Nephron (organoid): ENCODE data around the gene NES.
A peak's percentile ranks its signal among the peaks of the same experiment; 100 is the strongest.

Experiments
- H3K27ac Mint-ChIP-seq, 3 experiments: 2 replicates each; pipeline ENCODE4 v1.8.0; 2020; ENCODE audit warnings: mixed read lengths in 3 of 3, mild to moderate bottlenecking in 2 of 3, moderate library complexity in 1 of 3
- H3K27me3 Mint-ChIP-seq: 2 replicates; pipeline ENCODE4 v1.8.0; 2021; ENCODE audit warnings: low read depth, mild to moderate bottlenecking, moderate library complexity, mixed read lengths
- H3K36me3 Mint-ChIP-seq: 2 replicates; pipeline ENCODE4 v1.8.0; 2020; ENCODE audit warnings: low read depth, mixed read lengths
- H3K4me1 Mint-ChIP-seq: 2 replicates; pipeline ENCODE4 v1.8.0; 2020; ENCODE audit warnings: mixed read lengths
- H3K4me3 Mint-ChIP-seq, 3 experiments: 2 replicates each; pipeline ENCODE4 v1.8.0; 2020; ENCODE audit warnings: mild to moderate bottlenecking in 3 of 3, mixed read lengths in 3 of 3, moderate library complexity in 2 of 3
- H3K9me3 Mint-ChIP-seq: 2 replicates; pipeline ENCODE4 v1.8.0; 2020; ENCODE audit warnings: mixed read lengths
- CTCF ChIP-seq, 3 experiments: fragments of 200-600 bp; sonication (generic); IDR thresholded peaks; one replicate each; pipeline ENCODE4 v1.5.0; 2021; ENCODE audit warnings: antibody characterized with exemption in 3 of 3; ENCODE audit not compliant: unreplicated experiment in 3 of 3

NES gene

GRCh38 chr1:156668801-156669637, 8.2 kb downstream of the NES start:
- no peak for TF ChIP-seq CTCF (IDR thresholded peaks at IDR 0.05; ENCODE audit: unreplicated experiment in 3 of 3)
- Mint-ChIP-seq H3K4me3 (peak overlapping the region; percentile 6 to 79 (median 73)), H3K36me3 (peaks cover 31% of the 10 kb centered on the region), H3K9me3 (no peaks in the 10 kb centered on the region), H3K27me3 (no peaks in the 10 kb centered on the region), H3K27ac (peak overlapping the region; percentile 93 to 99 (median 99)), H3K4me1 (peaks cover 85% of the 10 kb centered on the region)

- H3K9me3 Mint-ChIP-seq = no peaks in the 10 kb centered on the region
- no peak for TF ChIP-seq CTCF (IDR thresholded peaks at IDR 0.05; ENCODE audit: unreplicated experiment in 3 of 3)
- H3K27me3 Mint-ChIP-seq = peaks cover 5% of the 10 kb centered on the region
Observed at GRCh38 chr1:156667968-156668709, 9.1 kb downstream of the NES start.

GRCh38 chr1:156667610-156667967, 9.6 kb downstream of the NES start:
- peaks cover 5% of the 10 kb centered on the region for H3K27me3 Mint-ChIP-seq
- H3K4me1 Mint-ChIP-seq = peaks cover 85% of the 10 kb centered on the region
- H3K27ac Mint-ChIP-seq = peak overlapping the region; percentile 93 to 99 (median 99)
- H3K4me3 Mint-ChIP-seq = peak overlapping the region in 2 of 3 experiments; percentile 54 to 59
- no peak for TF ChIP-seq CTCF (IDR thresholded peaks at IDR 0.05; ENCODE audit: unreplicated experiment in 3 of 3)
- H3K36me3 Mint-ChIP-seq = peaks cover 17% of the 10 kb centered on the region
- no peaks in the 10 kb centered on the region for H3K9me3 Mint-ChIP-seq

More at GRCh38 chr1:156667968-156668709, 9.1 kb downstream of the NES start:
- Mint-ChIP-seq H3K4me3 (peak overlapping the region in 2 of 3 experiments; percentile 54 to 59), H3K4me1 (peaks cover 85% of the 10 kb centered on the region), H3K27ac (peak overlapping the region; percentile 93 to 99 (median 99)), H3K36me3 (peaks cover 23% of the 10 kb centered on the region)

- peak overlapping the region; percentile 93 to 99 (median 99) for H3K27ac Mint-ChIP-seq
- H3K9me3 Mint-ChIP-seq = no peaks in the 10 kb centered on the region
- H3K36me3 Mint-ChIP-seq = peaks cover 12% of the 10 kb centered on the region
- peaks cover 85% of the 10 kb centered on the region for H3K4me1 Mint-ChIP-seq
- H3K4me3 Mint-ChIP-seq = peak overlapping the region in 2 of 3 experiments; percentile 54 to 59
- no peak for TF ChIP-seq CTCF (IDR thresholded peaks at IDR 0.05; ENCODE audit: unreplicated experiment in 3 of 3)
- peaks cover 5% of the 10 kb centered on the region for H3K27me3 Mint-ChIP-seq
Observed at GRCh38 chr1:156666862-156667609, 10.2 kb downstream of the NES start.

- Mint-ChIP-seq H3K27ac (peak overlapping the region; percentile 93 to 99 (median 94)), H3K9me3 (no peaks in the 10 kb centered on the region), H3K4me3 (peak overlapping the region; percentile 49 to 73 (median 58)), H3K4me1 (peaks cover 87% of the 10 kb centered on the region), H3K27me3 (peaks cover 5% of the 10 kb centered on the region), H3K36me3 (no peaks in the 10 kb centered on the region)
- no peak for TF ChIP-seq CTCF (IDR thresholded peaks at IDR 0.05; ENCODE audit: unreplicated experiment in 3 of 3)
Observed at GRCh38 chr1:156665539-156665938, 11.7 kb downstream of the NES start.
